22Rv1 (cell line): ENCODE data around the gene IRF2BPL.

Experiments
- ZFX ChIP-seq: fragments of 450-650 bp; IDR thresholded peaks from 2 replicates; pipeline ENCODE4 v1.6.1; 2017; ENCODE audit warnings: antibody characterized with exemption, borderline replicate concordance
- TF ChIP-seq, protein P1 (sequence below): fragments of 450-650 bp; IDR thresholded peaks from 2 replicates; pipeline ENCODE4 v1.5.1; 2017; ENCODE audit warnings: mild to moderate bottlenecking

DNA sequence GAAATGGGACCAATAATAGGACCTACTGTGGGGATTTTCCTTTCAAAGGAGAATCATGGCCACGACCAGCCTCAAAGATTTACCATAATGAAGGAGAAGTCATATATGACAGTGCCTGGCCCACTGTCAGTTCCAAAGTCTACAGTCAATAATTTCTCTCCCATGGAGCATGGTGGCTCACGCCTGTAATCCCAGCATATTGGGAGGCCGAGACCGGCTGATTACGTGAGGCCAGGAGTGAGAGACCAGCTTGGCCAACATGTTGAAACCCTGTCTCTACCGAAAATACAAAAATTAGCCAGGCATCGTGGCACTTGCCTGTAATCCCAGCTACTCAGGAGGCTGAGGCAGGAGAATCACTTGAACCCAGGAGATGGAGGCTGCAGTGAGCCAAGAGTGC lies 13.8 kb downstream of the IRF2BPL start:
- TF ChIP-seq, protein P1, sequence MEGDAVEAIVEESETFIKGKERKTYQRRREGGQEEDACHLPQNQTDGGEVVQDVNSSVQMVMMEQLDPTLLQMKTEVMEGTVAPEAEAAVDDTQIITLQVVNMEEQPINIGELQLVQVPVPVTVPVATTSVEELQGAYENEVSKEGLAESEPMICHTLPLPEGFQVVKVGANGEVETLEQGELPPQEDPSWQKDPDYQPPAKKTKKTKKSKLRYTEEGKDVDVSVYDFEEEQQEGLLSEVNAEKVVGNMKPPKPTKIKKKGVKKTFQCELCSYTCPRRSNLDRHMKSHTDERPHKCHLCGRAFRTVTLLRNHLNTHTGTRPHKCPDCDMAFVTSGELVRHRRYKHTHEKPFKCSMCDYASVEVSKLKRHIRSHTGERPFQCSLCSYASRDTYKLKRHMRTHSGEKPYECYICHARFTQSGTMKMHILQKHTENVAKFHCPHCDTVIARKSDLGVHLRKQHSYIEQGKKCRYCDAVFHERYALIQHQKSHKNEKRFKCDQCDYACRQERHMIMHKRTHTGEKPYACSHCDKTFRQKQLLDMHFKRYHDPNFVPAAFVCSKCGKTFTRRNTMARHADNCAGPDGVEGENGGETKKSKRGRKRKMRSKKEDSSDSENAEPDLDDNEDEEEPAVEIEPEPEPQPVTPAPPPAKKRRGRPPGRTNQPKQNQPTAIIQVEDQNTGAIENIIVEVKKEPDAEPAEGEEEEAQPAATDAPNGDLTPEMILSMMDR = no peak
- no peak for TF ChIP-seq ZFX
